ENCODE data around the gene LRIG3. TPM values are rescaled to one million over a fixed set of nuclear protein-coding genes. Genes with fewer than 3 reads are reported as not detected.

LRIG3 gene
- total RNA-seq: not detected

DNA sequence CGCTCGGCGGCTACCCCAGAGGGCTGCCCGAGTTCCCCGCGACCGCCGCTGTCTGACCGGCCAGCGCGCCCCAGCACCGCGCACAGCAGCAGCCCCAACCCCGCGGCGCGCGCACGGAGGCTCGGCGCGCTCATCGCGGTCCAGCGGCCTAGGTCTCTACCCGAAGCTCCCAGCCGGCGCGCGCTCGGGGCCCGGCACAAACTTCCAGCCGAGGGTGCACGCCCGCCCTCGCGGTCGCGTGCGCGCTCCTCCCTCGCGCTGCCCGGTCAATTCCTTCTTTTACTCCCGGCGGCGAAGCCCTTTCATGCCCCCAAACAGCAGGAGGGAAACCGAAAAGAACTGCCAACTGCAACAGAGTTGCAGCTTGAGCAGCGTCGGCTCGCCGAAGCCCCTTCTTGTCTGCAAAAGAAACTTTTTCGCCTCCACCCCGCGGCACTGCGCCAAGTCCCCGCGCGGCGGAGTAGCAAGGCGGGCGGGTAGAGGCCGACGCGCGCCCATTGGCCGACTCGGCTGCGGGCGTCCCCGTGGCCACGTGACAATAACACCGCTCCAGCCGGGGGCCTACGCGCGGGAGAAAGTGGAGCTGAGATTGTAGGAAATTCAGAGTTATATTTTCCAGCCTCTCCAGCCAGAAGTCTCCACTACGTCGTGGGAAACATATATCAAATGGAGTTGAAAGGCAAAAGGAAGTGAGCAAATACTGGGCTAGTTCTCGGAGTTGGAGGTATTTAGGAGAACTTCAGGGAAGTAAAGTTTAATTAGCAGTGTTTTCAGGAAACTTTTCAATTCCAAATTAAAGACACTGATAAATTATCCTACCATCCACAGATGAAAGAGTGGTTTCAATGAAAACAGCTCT, at the start of gene LRIG3:
Gene LRIG3, minus strand, starts transcription at position 403 of the 859 bp plus-strand sequence. Its CDS starts 269 bp downstream, at position 134.
- ChIA-PET POLR2A (no interaction called here), CTCF (no interaction called here)
- Mint-ChIP-seq H3K9me3 (no peaks in the 10 kb centered on the region), H3K4me3 (peak within 1 kb of the TSS; percentile 54), H3K4me1 (peaks cover 5% of the 10 kb centered on the region), H3K27me3 (peaks cover 32% of the 10 kb centered on the region), H3K36me3 (ENCODE audit: low read depth) (no peaks in the 10 kb centered on the region), H3K27ac (no peak within 1 kb of the TSS)
- DNase-seq: no peak

GRCh38 chr12:58969237-58969636, 48.9 kb upstream of the LRIG3 start:
- POLR2A ChIA-PET: no interaction called here
- CTCF ChIA-PET: interaction anchor here (0.5 kb wide), 1 partner anchor 1150 kb away, joined by 3 read pairs; no protein-coding TSS in a partner anchor
- Mint-ChIP-seq H3K4me1 (no peaks in the 10 kb centered on the region), H3K27ac (no peak overlapping the region), H3K9me3 (no peaks in the 10 kb centered on the region), H3K4me3 (no peak overlapping the region), H3K36me3 (ENCODE audit: low read depth) (no peaks in the 10 kb centered on the region), H3K27me3 (no peaks in the 10 kb centered on the region)
- no peak for DNase-seq

GRCh38 chr12:58967561-58967960, 47.3 kb upstream of the LRIG3 start:
- H3K4me1 Mint-ChIP-seq: no peaks in the 10 kb centered on the region
- CTCF ChIA-PET: no interaction called here
- H3K4me3 Mint-ChIP-seq: no peak overlapping the region
- no peaks in the 10 kb centered on the region for H3K9me3 Mint-ChIP-seq
- POLR2A ChIA-PET: no interaction called here
- H3K27ac Mint-ChIP-seq: no peak overlapping the region
- no peaks in the 10 kb centered on the region for H3K36me3 Mint-ChIP-seq (ENCODE audit: low read depth)
- H3K27me3 Mint-ChIP-seq: no peaks in the 10 kb centered on the region
- DNase-seq: no peak

DNA sequence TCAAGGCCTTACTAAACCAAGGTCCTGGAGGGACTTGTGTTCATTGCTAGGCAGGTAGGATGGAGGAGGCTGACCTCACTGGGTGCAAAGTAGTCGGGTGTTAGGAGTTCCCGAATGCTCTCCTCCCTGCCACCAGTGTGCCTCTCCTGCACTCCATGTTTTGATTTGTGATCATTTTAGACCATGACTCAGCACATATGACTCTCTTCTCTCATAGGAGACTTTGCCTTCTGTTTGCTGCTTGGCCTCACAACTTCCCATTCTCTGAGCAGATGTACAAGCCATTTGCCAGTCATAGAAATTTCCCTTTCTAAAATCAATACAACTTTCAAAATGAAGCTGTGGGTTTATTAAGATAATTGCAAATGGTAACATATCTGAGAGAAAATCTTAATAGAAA, 46.6 kb upstream of the LRIG3 start:
- Mint-ChIP-seq H3K27me3 (no peaks in the 10 kb centered on the region), H3K36me3 (ENCODE audit: low read depth) (no peaks in the 10 kb centered on the region), H3K4me3 (no peak overlapping the region), H3K27ac (no peak overlapping the region), H3K9me3 (no peaks in the 10 kb centered on the region), H3K4me1 (no peaks in the 10 kb centered on the region)
- POLR2A ChIA-PET: no interaction called here
- DNase-seq: no peak
- CTCF ChIA-PET: no interaction called here

- ChIA-PET CTCF (no interaction called here), POLR2A (no interaction called here)
- no peak overlapping the region for H3K27ac Mint-ChIP-seq
- no peaks in the 10 kb centered on the region for H3K36me3 Mint-ChIP-seq (ENCODE audit: low read depth)
- H3K9me3 Mint-ChIP-seq: no peaks in the 10 kb centered on the region
- no peak overlapping the region for H3K4me3 Mint-ChIP-seq
- DNase-seq: no peak
- H3K4me1 Mint-ChIP-seq: no peaks in the 10 kb centered on the region
- H3K27me3 Mint-ChIP-seq: no peaks in the 10 kb centered on the region
Observed at GRCh38 chr12:58965568-58965967, 45.3 kb upstream of the LRIG3 start.

DNA sequence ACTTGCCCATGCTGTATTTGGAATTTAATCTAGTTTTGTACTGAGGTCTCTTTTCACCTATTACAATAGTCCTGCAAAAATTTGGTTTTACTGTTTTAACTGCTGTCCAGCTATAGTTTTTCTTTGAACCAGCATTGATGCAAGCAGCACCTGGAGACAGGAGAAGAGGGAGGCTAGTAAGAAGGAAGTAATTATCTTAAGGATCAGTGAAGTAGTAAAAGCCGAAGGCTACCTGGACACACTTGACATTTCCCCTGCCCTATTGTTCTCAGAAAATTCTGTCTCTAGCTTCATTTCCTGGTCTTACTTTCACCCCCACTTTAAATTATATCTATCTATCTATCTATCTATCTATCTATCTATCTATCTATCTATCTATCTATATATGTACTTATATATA, 43.5 kb upstream of the LRIG3 start:
- no peak for DNase-seq
- Mint-ChIP-seq H3K9me3 (no peaks in the 10 kb centered on the region), H3K27ac (no peak overlapping the region), H3K27me3 (no peaks in the 10 kb centered on the region), H3K4me1 (no peaks in the 10 kb centered on the region), H3K4me3 (no peak overlapping the region), H3K36me3 (ENCODE audit: low read depth) (no peaks in the 10 kb centered on the region)
- ChIA-PET CTCF (no interaction called here), POLR2A (no interaction called here)

DNA sequence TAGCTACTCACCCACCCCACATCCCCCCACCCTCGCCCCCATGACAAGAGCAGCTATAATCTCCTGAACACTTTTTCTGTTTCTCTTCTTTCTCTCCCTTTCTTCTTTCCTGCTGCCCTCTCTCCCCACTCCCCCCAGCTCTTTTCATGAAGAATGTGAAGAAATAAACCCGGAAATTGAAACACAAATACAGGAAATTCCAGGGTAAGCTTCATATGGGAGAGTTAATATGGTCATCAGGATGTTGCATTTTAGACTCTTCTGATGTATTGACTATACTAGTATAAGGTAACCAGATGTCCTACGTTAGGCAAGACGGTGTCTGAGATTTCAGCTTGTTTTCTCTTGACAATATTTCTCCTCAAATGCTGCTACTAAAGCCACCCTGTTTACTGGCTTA, 41.6 kb upstream of the LRIG3 start:
- H3K36me3 Mint-ChIP-seq (ENCODE audit: low read depth): no peaks in the 10 kb centered on the region
- no peaks in the 10 kb centered on the region for H3K27me3 Mint-ChIP-seq
- H3K27ac Mint-ChIP-seq: no peak overlapping the region
- H3K9me3 Mint-ChIP-seq: no peaks in the 10 kb centered on the region
- POLR2A ChIA-PET: no interaction called here
- CTCF ChIA-PET: no interaction called here
- H3K4me1 Mint-ChIP-seq: no peaks in the 10 kb centered on the region
- no peak for DNase-seq
- H3K4me3 Mint-ChIP-seq: no peak overlapping the region

- POLR2A ChIA-PET: no interaction called here
- Mint-ChIP-seq H3K9me3 (no peaks in the 10 kb centered on the region), H3K4me3 (no peak overlapping the region), H3K4me1 (no peaks in the 10 kb centered on the region), H3K36me3 (ENCODE audit: low read depth) (no peaks in the 10 kb centered on the region), H3K27ac (no peak overlapping the region), H3K27me3 (no peaks in the 10 kb centered on the region)
- no peak for DNase-seq
- CTCF ChIA-PET: no interaction called here
Observed at GRCh38 chr12:58961166-58961565, 40.9 kb upstream of the LRIG3 start.

DNA sequence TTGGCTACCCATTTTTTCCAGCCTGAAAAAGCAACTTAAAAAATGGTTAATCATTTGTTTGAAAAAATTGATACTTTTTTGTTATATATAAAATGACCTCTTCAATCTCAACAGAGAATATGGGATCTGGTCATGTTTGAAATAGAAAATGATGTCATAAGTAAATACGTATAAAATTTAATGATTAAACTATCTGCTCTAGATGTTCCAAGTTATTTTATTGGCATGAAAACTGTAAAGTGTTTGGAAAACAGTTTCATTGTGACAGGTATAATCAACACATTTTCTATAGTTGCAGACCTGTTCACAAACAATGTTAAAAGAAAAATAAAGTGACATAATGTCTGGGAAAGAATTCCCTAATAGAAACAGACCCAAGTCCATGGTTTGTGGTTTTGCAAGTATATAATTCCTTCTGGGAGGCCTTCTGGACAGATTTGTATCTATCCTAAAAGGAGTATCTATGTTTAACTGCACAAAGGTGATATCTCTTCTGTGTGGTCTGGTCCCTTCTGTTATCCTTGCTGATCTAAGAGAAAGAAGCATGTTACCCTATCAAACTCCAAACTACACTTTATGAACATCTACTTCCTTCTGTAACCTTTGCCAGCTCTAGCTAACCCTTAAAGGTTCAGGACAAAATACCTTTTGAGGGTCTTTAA, 39.5 kb upstream of the LRIG3 start:
- H3K36me3 Mint-ChIP-seq (ENCODE audit: low read depth): no peaks in the 10 kb centered on the region
- H3K4me1 Mint-ChIP-seq: no peaks in the 10 kb centered on the region
- H3K27me3 Mint-ChIP-seq: no peaks in the 10 kb centered on the region
- no peak overlapping the region for H3K27ac Mint-ChIP-seq
- H3K9me3 Mint-ChIP-seq: no peaks in the 10 kb centered on the region
- no peak for DNase-seq
- ChIA-PET POLR2A (no interaction called here), CTCF (no interaction called here)
- no peak overlapping the region for H3K4me3 Mint-ChIP-seq

DNA sequence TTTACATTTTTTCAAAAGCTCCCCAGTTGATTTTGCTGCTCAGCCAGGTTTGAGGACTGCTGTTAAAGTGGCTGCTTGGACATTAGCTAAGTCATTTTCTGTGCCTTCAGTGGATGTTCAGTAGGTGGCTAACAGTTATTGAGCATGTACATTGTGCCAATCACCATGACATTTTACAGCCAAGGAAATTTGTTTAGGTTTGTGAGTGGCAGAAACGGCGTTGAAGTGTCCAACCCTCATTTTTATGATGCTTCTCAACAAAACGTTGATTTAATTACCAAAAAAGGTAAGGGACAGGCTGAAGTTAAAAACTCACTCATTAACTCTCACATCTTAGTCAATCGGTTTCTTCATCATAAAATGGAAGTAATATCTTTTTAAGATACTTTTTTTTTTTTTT, 37.0 kb upstream of the LRIG3 start:
- no peak for DNase-seq
- Mint-ChIP-seq H3K27ac (no peak overlapping the region), H3K27me3 (no peaks in the 10 kb centered on the region), H3K4me1 (no peaks in the 10 kb centered on the region), H3K36me3 (ENCODE audit: low read depth) (no peaks in the 10 kb centered on the region), H3K9me3 (no peaks in the 10 kb centered on the region), H3K4me3 (no peak overlapping the region)
- CTCF ChIA-PET: no interaction called here
- POLR2A ChIA-PET: no interaction called here

GRCh38 chr12:58955849-58956248, 35.5 kb upstream of the LRIG3 start:
- no peak overlapping the region for H3K4me3 Mint-ChIP-seq
- no peaks in the 10 kb centered on the region for H3K4me1 Mint-ChIP-seq
- DNase-seq: no peak
- no peaks in the 10 kb centered on the region for H3K36me3 Mint-ChIP-seq (ENCODE audit: low read depth)
- H3K27ac Mint-ChIP-seq: no peak overlapping the region
- no peaks in the 10 kb centered on the region for H3K27me3 Mint-ChIP-seq
- ChIA-PET POLR2A (no interaction called here), CTCF (no interaction called here)
- no peaks in the 10 kb centered on the region for H3K9me3 Mint-ChIP-seq

- H3K9me3 Mint-ChIP-seq: no peaks in the 10 kb centered on the region
- H3K36me3 Mint-ChIP-seq (ENCODE audit: low read depth): no peaks in the 10 kb centered on the region
- H3K27me3 Mint-ChIP-seq: no peaks in the 10 kb centered on the region
- CTCF ChIA-PET: no interaction called here
- POLR2A ChIA-PET: no interaction called here
- no peak overlapping the region for H3K4me3 Mint-ChIP-seq
- no peak for DNase-seq
- no peak overlapping the region for H3K27ac Mint-ChIP-seq
- no peaks in the 10 kb centered on the region for H3K4me1 Mint-ChIP-seq
Observed at GRCh38 chr12:58954002-58954401, 33.7 kb upstream of the LRIG3 start.

GRCh38 chr12:58950739-58951100, 30.4 kb upstream of the LRIG3 start:
- POLR2A ChIA-PET: no interaction called here
- CTCF ChIA-PET: no interaction called here
- no peak for DNase-seq
- Mint-ChIP-seq H3K27ac (no peak overlapping the region), H3K9me3 (peaks cover 5% of the 10 kb centered on the region), H3K27me3 (no peaks in the 10 kb centered on the region), H3K4me3 (no peak overlapping the region), H3K4me1 (no peaks in the 10 kb centered on the region), H3K36me3 (ENCODE audit: low read depth) (no peaks in the 10 kb centered on the region)

Measured in activated CD4-positive, alpha-beta T cell treated with anti-CD3 and anti-CD28 coated beads, Interleukin-2, amount 10 ng/mL, durations not matched to agents 7 days and 5 days (primary cell).